CD14-positive monocyte (primary cell): ENCODE measurements around the gene KLF13. TPM values are rescaled to one million over a fixed set of nuclear protein-coding genes. Genes with fewer than 3 reads are reported as not detected.

ENCODE experiments used
- DNase-seq, 3 donors: peaks; one replicate each; pipeline ENCODE4 v3.0.0-alpha.2; 2011 to 2022
- H2AFZ ChIP-seq: 2 replicates; pipeline ENCODE4 v1.6.0; 2012; ENCODE audit warnings: mild to moderate bottlenecking, low read depth, low read length, inconsistent platforms; ENCODE audit not compliant: insufficient read depth, poor library complexity, severe bottlenecking
- H3K27ac ChIP-seq, 2 donors: 1 replicate in 1 of 2; 2 replicates in 1 of 2; pipeline ENCODE4 v1.5.1; 2012 to 2013; ENCODE audit warnings: low read length in 2 of 2, control low read depth in 1 of 2, inconsistent platforms in 1 of 2, low read depth in 1 of 2, mild to moderate bottlenecking in 1 of 2
- H3K27me3 ChIP-seq, 2 donors: one replicate each; pipeline versions ENCODE4 v1.6.0 to v1.6.1; 2011 to 2013; ENCODE audit warnings: low read length in 2 of 2; ENCODE audit not compliant: control insufficient read depth in 2 of 2, insufficient read depth in 2 of 2
- H3K36me3 ChIP-seq, 2 donors: replicated peaks in 1 of 2; 1 replicate in 1 of 2; 2 replicates in 1 of 2; pipeline versions ENCODE4 v1.5.1 to v1.6.1; 2012 to 2013; ENCODE audit warnings: low read length in 2 of 2, control low read depth in 1 of 2, inconsistent platforms in 1 of 2, mild to moderate bottlenecking in 1 of 2; ENCODE audit not compliant: insufficient read depth in 2 of 2, control insufficient read depth in 1 of 2
- H3K4me1 ChIP-seq, 2 donors: 1 replicate in 1 of 2; 2 replicates in 1 of 2; pipeline versions ENCODE4 v1.5.1 to v1.6.1; 2012 to 2013; ENCODE audit warnings: low read length in 2 of 2, control low read depth in 1 of 2, inconsistent platforms in 1 of 2, mild to moderate bottlenecking in 1 of 2, moderate library complexity in 1 of 2; ENCODE audit not compliant: insufficient read depth in 2 of 2, control insufficient read depth in 1 of 2
- H3K4me2 ChIP-seq: replicated peaks from 2 replicates; pipeline ENCODE3; 2012; ENCODE audit warnings: low read length, moderate library complexity, mild to moderate bottlenecking; ENCODE audit not compliant: poor library complexity, severe bottlenecking; ENCODE audit errors: extremely low read depth
- H3K4me3 ChIP-seq, 3 experiments: fragments of 200-600 bp in 1 of 3; sonication (generic) in 1 of 3; replicated peaks in 1 of 3; 1 replicate in 2 of 3; 2 replicates in 1 of 3; pipeline ENCODE4 v1.5.1; 2011 to 2013; ENCODE audit warnings: low read length in 3 of 3, mild to moderate bottlenecking in 3 of 3, control low read depth in 2 of 3, low read depth in 2 of 3, inconsistent platforms in 1 of 3, moderate library complexity in 1 of 3
- H3K79me2 ChIP-seq: 2 replicates; pipeline ENCODE4 v1.6.0; 2012; ENCODE audit warnings: mild to moderate bottlenecking, control low read depth, inconsistent platforms, low read length, moderate library complexity; ENCODE audit not compliant: insufficient read depth
- H3K9ac ChIP-seq: 2 replicates; pipeline ENCODE4 v1.6.0; 2017; ENCODE audit warnings: low read length, mild to moderate bottlenecking; ENCODE audit not compliant: insufficient read depth, poor library complexity, severe bottlenecking
- H3K9me3 ChIP-seq, 2 donors: replicated peaks in 1 of 2; 1 replicate in 1 of 2; 2 replicates in 1 of 2; pipeline versions ENCODE4 v1.5.1 to v1.6.1; 2012 to 2013; ENCODE audit warnings: low read length in 2 of 2, control low read depth in 1 of 2; ENCODE audit not compliant: control insufficient read depth in 1 of 2, insufficient read depth in 1 of 2
- H4K20me1 ChIP-seq: 2 replicates; pipeline ENCODE4 v1.6.0; 2012; ENCODE audit warnings: mild to moderate bottlenecking, low read length, control low read depth, moderate library complexity; ENCODE audit not compliant: insufficient read depth
- H3K27ac Mint-ChIP-seq, 7 donors: one replicate each; pipeline ENCODE4 v1.8.0; 2020; ENCODE audit warnings: mild to moderate bottlenecking in 7 of 7, mixed read lengths in 7 of 7, moderate library complexity in 6 of 7, inconsistent platforms in 2 of 7
- H3K27me3 Mint-ChIP-seq, 3 donors: one replicate each; pipeline ENCODE4 v1.8.0; 2021 to 2022; ENCODE audit warnings: low read depth in 3 of 3, mild to moderate bottlenecking in 3 of 3, mixed read lengths in 3 of 3, moderate library complexity in 3 of 3, inconsistent platforms in 1 of 3
- H3K36me3 Mint-ChIP-seq, 2 donors: one replicate each; pipeline ENCODE4 v1.8.0; 2020; ENCODE audit warnings: mixed read lengths in 2 of 2, inconsistent platforms in 1 of 2, mild to moderate bottlenecking in 1 of 2
- H3K4me1 Mint-ChIP-seq: one replicate; pipeline ENCODE4 v1.8.0; 2020; ENCODE audit warnings: mild to moderate bottlenecking, mixed read lengths
- H3K4me3 Mint-ChIP-seq, 2 donors: one replicate each; pipeline ENCODE4 v1.8.0; 2020; ENCODE audit warnings: mild to moderate bottlenecking in 2 of 2, mixed read lengths in 2 of 2, moderate library complexity in 1 of 2
- H3K9me3 Mint-ChIP-seq, 7 donors: one replicate each; pipeline ENCODE4 v1.8.0; 2020 to 2022; ENCODE audit warnings: mixed read lengths in 7 of 7, mild to moderate bottlenecking in 6 of 7, moderate library complexity in 6 of 7, inconsistent platforms in 2 of 7
- WGBS: methylation state at CpG from one replicate; pipeline ENCODE4 v1.1.5; 2013; ENCODE audit warnings: missing lambda C conversion rate; ENCODE audit not compliant: insufficient coverage; 5-methylcytosine and 5-hydroxymethylcytosine counted together
- intact Hi-C, 2 donors: fragments of 100-400 bp; cut with micrococcal nuclease; formaldehyde crosslinking; loops; one replicate each; pipeline versions ENCODE4 v1.15.0 to v1.15.1; 2023
- polyA plus RNA-seq, 3 donors: library from polyadenylated mRNA; depleted of rRNA in 1 of 3; unstranded in 2 of 3; stranded (reverse) in 1 of 3; fragments of 300-500 nt in 2 of 3; fragments of >200 nt in 1 of 3; fragmentation: Illumina TruSeq in 2 of 3; gene quantifications; 1 replicate in 2 of 3; 2 replicates in 1 of 3; pipeline ENCODE4 v1.2.3, GENCODE V29; 2012 to 2021
- TF ChIP-seq, protein P1 (sequence below): fragments of 200-600 bp; IDR thresholded peaks from one replicate; pipeline ENCODE4 v1.8.0; 2022; ENCODE audit warnings: antibody characterized with exemption, mild to moderate bottlenecking

Gene KLF13
- polyA plus RNA-seq, 3 donors, result 22.5 to 121 (median 28.0) TPM

GRCh38 chr15:31339558-31339895 lies 12.9 kb downstream of the KLF13 start:
- peaks cover 0 to 2% (median 0%) of the 10 kb centered on the region in 3 donors for H3K27me3 Mint-ChIP-seq
- Histone ChIP-seq H3K4me3 (no peak overlapping the region), H3K4me2 (peak overlapping the region; percentile 49), H3K79me2 (peaks cover 100% of the 10 kb centered on the region), H3K9ac (no peak overlapping the region), H3K9me3 (no peaks in the 10 kb centered on the region), H3K36me3 (peaks cover 10 to 41% of the 10 kb centered on the region in 2 donors), H3K4me1 (peaks cover 89 to 99% of the 10 kb centered on the region in 2 donors), H4K20me1 (peaks cover 100% of the 10 kb centered on the region), H3K27me3 (no peaks in the 10 kb centered on the region), H2AFZ (no peak overlapping the region), H3K27ac (peak overlapping the region; percentile 68 to 72)
- TF ChIP-seq, protein P1, sequence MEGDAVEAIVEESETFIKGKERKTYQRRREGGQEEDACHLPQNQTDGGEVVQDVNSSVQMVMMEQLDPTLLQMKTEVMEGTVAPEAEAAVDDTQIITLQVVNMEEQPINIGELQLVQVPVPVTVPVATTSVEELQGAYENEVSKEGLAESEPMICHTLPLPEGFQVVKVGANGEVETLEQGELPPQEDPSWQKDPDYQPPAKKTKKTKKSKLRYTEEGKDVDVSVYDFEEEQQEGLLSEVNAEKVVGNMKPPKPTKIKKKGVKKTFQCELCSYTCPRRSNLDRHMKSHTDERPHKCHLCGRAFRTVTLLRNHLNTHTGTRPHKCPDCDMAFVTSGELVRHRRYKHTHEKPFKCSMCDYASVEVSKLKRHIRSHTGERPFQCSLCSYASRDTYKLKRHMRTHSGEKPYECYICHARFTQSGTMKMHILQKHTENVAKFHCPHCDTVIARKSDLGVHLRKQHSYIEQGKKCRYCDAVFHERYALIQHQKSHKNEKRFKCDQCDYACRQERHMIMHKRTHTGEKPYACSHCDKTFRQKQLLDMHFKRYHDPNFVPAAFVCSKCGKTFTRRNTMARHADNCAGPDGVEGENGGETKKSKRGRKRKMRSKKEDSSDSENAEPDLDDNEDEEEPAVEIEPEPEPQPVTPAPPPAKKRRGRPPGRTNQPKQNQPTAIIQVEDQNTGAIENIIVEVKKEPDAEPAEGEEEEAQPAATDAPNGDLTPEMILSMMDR, result no peak
- peaks cover 98% of the 10 kb centered on the region for H3K4me1 Mint-ChIP-seq
- H3K36me3 Mint-ChIP-seq, result peaks cover 11 to 65% of the 10 kb centered on the region in 2 donors
- intact Hi-C loops, result no loop called here
- H3K9me3 Mint-ChIP-seq, result no peaks in the 10 kb centered on the region
- DNase-seq, result no peak
- no peak overlapping the region for H3K4me3 Mint-ChIP-seq
- WGBS, result 96% methylated on average over 10 of the region's 10 CpGs
- H3K27ac Mint-ChIP-seq, result peak overlapping the region in 5 of 7 donors; percentile 60 to 90 (median 83)

DNA sequence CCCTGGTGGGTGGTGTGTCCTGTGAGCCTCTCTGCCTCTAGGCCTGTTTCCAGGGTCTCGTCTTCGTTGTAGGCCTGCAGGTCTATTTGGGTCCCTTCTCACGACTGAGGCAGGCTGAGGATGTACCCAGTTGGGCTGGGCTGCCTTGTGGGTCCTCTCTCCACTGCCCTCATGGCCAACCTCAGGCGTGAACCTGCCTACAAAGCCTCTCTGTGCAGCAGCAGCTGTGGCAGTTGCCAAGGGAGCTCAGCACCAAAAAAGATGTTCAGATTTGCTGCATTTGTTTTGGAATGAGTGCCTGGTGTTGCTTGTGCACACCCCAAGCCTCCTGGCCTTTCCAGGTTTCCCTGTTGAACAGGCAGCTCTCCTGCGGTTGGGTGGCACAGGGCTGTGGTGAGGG lies 13.4 kb downstream of the KLF13 start:
- TF ChIP-seq, protein P1, result no peak
- no peak overlapping the region for H2AFZ ChIP-seq
- no peak overlapping the region for H3K4me3 ChIP-seq
- no peak for DNase-seq
- H3K79me2 ChIP-seq, result peaks cover 100% of the 10 kb centered on the region
- H3K9ac ChIP-seq, result no peak overlapping the region
- intact Hi-C loops, result no loop called here
- H4K20me1 ChIP-seq, result peaks cover 100% of the 10 kb centered on the region
- peak overlapping the region in 1 of 2 donors; percentile 72 for H3K27ac ChIP-seq
- Mint-ChIP-seq H3K4me1 (peaks cover 97% of the 10 kb centered on the region), H3K27ac (peak overlapping the region in 4 of 7 donors; percentile 22 to 78 (median 40)), H3K9me3 (no peaks in the 10 kb centered on the region), H3K4me3 (no peak overlapping the region), H3K36me3 (peaks cover 11 to 65% of the 10 kb centered on the region in 2 donors), H3K27me3 (no peaks in the 10 kb centered on the region)
- H3K27me3 ChIP-seq, result no peaks in the 10 kb centered on the region
- H3K4me1 ChIP-seq, result peaks cover 83 to 94% of the 10 kb centered on the region in 2 donors
- whole genome bisulfite sequencing, result 93% methylated on average over 5 of the region's 5 CpGs
- no peaks in the 10 kb centered on the region for H3K9me3 ChIP-seq
- peaks cover 10 to 41% of the 10 kb centered on the region in 2 donors for H3K36me3 ChIP-seq
- no peak overlapping the region for H3K4me2 ChIP-seq
